Measurements from ENCODE around the gene C1orf74. TPM values are rescaled to one million over a fixed set of nuclear protein-coding genes. Genes with fewer than 3 reads are reported as not detected.
A peak's percentile ranks its signal among the peaks of the same experiment; 100 is the strongest.

The C1orf74 gene
- total RNA-seq, 3 donors from 2014 or later (not counting 1 experiment from before 2014, with no cell fraction given): 0.75 to 0.88 (median 0.80) TPM

- TF ChIP-seq, protein P1, sequence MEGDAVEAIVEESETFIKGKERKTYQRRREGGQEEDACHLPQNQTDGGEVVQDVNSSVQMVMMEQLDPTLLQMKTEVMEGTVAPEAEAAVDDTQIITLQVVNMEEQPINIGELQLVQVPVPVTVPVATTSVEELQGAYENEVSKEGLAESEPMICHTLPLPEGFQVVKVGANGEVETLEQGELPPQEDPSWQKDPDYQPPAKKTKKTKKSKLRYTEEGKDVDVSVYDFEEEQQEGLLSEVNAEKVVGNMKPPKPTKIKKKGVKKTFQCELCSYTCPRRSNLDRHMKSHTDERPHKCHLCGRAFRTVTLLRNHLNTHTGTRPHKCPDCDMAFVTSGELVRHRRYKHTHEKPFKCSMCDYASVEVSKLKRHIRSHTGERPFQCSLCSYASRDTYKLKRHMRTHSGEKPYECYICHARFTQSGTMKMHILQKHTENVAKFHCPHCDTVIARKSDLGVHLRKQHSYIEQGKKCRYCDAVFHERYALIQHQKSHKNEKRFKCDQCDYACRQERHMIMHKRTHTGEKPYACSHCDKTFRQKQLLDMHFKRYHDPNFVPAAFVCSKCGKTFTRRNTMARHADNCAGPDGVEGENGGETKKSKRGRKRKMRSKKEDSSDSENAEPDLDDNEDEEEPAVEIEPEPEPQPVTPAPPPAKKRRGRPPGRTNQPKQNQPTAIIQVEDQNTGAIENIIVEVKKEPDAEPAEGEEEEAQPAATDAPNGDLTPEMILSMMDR (IDR thresholded peaks at IDR 0.05): no peak
- H3K9me3 ChIP-seq (ENCODE audit: control insufficient read depth, insufficient read depth, low read length): no peaks in the 10 kb centered on the region
- H3K27ac ChIP-seq (ENCODE audit: low read length): no peak overlapping the region
These were observed 21.0 kb upstream of the C1orf74 start for GRCh38 chr1:209805341-209805781.

GRCh38 chr1:209803568-209803967 lies 19.2 kb upstream of the C1orf74 start:
- TF ChIP-seq, protein P1 (IDR thresholded peaks at IDR 0.05): no peak
- WGBS (ENCODE audit: insufficient coverage): 100% methylated on average over 1 of the region's 1 CpG
- Histone ChIP-seq H3K9me3 (ENCODE audit: control insufficient read depth, insufficient read depth, low read length) (no peaks in the 10 kb centered on the region), H3K4me1 (ENCODE audit: control insufficient read depth, insufficient read depth, low read length) (peaks cover 13% of the 10 kb centered on the region), H3K27ac (ENCODE audit: low read length) (no peak overlapping the region), H3K27me3 (ENCODE audit: control insufficient read depth, insufficient read depth, low read length) (no peaks in the 10 kb centered on the region), H3K4me3 (ENCODE audit: low read length) (no peak overlapping the region), H3K36me3 (ENCODE audit: control insufficient read depth, insufficient read depth, low read length) (no peaks in the 10 kb centered on the region)
- Mint-ChIP-seq H3K4me3 (no peak overlapping the region), H3K9me3 (no peaks in the 10 kb centered on the region), H3K4me1 (peaks cover 4 to 24% of the 10 kb centered on the region in 2 donors), H3K27me3 (ENCODE audit: low read depth in 2 of 2) (peaks cover 0 to 5% of the 10 kb centered on the region in 2 donors), H3K36me3 (no peaks in the 10 kb centered on the region), H3K27ac (no peak overlapping the region)
- no peak for ATAC-seq
- DNase-seq: no peak
- intact Hi-C loops (cut with micrococcal nuclease): no loop called here

More at GRCh38 chr1:209805341-209805781, 21.0 kb upstream of the C1orf74 start:
- H3K4me1 ChIP-seq (ENCODE audit: control insufficient read depth, insufficient read depth, low read length): peaks cover 13% of the 10 kb centered on the region
- no peaks in the 10 kb centered on the region for H3K36me3 ChIP-seq (ENCODE audit: control insufficient read depth, insufficient read depth, low read length)
- Mint-ChIP-seq H3K27ac (peak overlapping the region; percentile 81 to 89), H3K36me3 (no peaks in the 10 kb centered on the region), H3K4me3 (peak overlapping the region; percentile 88), H3K27me3 (ENCODE audit: low read depth in 2 of 2) (peaks cover 0 to 5% of the 10 kb centered on the region in 2 donors), H3K4me1 (peaks cover 4 to 24% of the 10 kb centered on the region in 2 donors), H3K9me3 (no peaks in the 10 kb centered on the region)
- no peaks in the 10 kb centered on the region for H3K27me3 ChIP-seq (ENCODE audit: control insufficient read depth, insufficient read depth, low read length)
- ATAC-seq: no peak
- DNase-seq: no peak
- intact Hi-C loops (cut with micrococcal nuclease): no loop called here
- H3K4me3 ChIP-seq (ENCODE audit: low read length): peak overlapping the region; percentile 41
- WGBS (ENCODE audit: insufficient coverage): 64% methylated on average over 18 of the region's 19 CpGs

DNA sequence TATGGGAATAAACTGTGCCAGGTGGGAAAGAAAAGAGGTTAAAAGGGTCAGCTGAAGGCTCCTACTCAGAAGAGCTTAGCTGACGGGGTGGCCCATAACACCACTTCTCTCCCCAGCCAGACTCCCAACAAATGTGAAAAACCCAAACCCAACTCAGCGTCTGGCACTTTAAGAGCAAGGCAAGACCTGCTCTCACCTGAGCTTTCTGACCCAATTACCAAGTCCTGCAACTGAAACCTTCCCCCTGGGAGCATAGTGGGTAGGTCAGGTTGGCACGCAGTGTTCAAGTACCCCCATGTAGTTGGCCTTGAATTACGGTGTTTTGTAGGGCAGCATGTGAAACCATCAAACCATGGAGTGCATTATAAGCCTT lies 18.4 kb upstream of the C1orf74 start:
- H3K9me3 Mint-ChIP-seq: no peaks in the 10 kb centered on the region
- Histone ChIP-seq H3K9me3 (ENCODE audit: control insufficient read depth, insufficient read depth, low read length) (no peaks in the 10 kb centered on the region), H3K4me1 (ENCODE audit: control insufficient read depth, insufficient read depth, low read length) (peaks cover 13% of the 10 kb centered on the region), H3K27ac (ENCODE audit: low read length) (no peak overlapping the region), H3K36me3 (ENCODE audit: control insufficient read depth, insufficient read depth, low read length) (no peaks in the 10 kb centered on the region), H3K27me3 (ENCODE audit: control insufficient read depth, insufficient read depth, low read length) (no peaks in the 10 kb centered on the region), H3K4me3 (ENCODE audit: low read length) (no peak overlapping the region)
- H3K4me3 Mint-ChIP-seq: no peak overlapping the region
- DNase-seq: no peak
- peaks cover 0 to 7% of the 10 kb centered on the region in 2 donors for H3K27me3 Mint-ChIP-seq (ENCODE audit: low read depth in 2 of 2)
- no peaks in the 10 kb centered on the region for H3K36me3 Mint-ChIP-seq
- H3K27ac Mint-ChIP-seq: no peak overlapping the region
- TF ChIP-seq, protein P1 (IDR thresholded peaks at IDR 0.05): no peak
- no peak for ATAC-seq
- intact Hi-C loops (cut with micrococcal nuclease): no loop called here
- H3K4me1 Mint-ChIP-seq: peaks cover 4 to 27% of the 10 kb centered on the region in 2 donors
- 68% methylated on average over 3 of the region's 4 CpGs for WGBS (ENCODE audit: insufficient coverage)
